Erythroblast (primary cell): ENCODE data around the gene NTS.
A peak's percentile ranks its signal among the peaks of the same experiment; 100 is the strongest.

ENCODE experiments used
- DNase-seq, 2 experiments: peaks; one replicate each; lab custom pipeline; 2025; lab: John Stamatoyannopoulos, UW
- GATA1 ChIP-seq: IDR thresholded peaks from 2 replicates; pipeline ENCODE4 v1.6.1; 2011; ENCODE audit warnings: low read depth, mild to moderate bottlenecking, control low read depth, low read length, moderate library complexity
- POLR2A ChIP-seq: IDR thresholded peaks from 2 replicates; pipeline ENCODE4 v1.6.1; 2011; ENCODE audit warnings: mild to moderate bottlenecking, low read length

Gene NTS, protein sequence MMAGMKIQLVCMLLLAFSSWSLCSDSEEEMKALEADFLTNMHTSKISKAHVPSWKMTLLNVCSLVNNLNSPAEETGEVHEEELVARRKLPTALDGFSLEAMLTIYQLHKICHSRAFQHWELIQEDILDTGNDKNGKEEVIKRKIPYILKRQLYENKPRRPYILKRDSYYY

DNA sequence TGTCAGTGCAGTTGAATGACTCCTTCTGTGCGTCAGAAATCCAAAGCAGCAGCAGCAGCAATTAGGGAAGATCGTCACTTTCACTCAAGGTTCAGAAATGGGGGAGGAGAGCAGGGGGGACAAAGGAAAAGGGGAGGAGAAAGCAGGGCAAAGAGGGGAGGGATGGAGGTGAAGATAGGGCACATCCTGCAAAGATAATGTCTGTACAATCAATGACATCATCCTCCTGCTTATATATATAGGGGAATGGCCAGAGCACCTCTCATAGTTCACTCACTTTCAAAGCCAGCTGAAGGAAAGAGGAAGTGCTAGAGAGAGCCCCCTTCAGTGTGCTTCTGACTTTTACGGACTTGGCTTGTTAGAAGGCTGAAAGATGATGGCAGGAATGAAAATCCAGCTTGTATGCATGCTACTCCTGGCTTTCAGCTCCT is at the start of gene NTS:
Gene NTS, plus strand, starts transcription at position 265 of the 431 bp plus-strand sequence. Its CDS starts 109 bp downstream, at position 374.
- peak in 1 of 2 experiments; percentile 1 for DNase-seq

DNA sequence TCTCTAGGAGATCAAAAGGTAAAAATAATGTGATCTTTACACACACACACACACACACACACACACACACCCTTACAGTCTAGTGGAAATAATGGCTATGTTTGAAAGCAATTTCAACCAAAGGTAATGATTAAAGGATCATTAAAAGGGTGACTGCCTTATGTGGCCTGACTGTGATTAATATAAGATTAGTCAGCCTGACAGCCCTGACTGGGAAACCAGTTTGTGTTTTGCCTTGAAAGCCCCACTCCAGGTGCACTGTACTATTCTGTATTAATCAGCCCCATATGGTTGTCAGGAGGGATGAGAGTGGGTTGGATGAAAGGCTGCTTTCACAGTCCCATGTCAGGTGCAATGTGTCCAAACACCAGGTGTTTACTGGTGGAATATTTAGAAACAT is 48.3 kb upstream of the NTS start:
- DNase-seq, result no peak
- no peak for TF ChIP-seq GATA1
- no peak for TF ChIP-seq POLR2A

More for the DNA sequence above, at the start of gene NTS:
- TF ChIP-seq GATA1 (no peak), POLR2A (no peak)

DNA sequence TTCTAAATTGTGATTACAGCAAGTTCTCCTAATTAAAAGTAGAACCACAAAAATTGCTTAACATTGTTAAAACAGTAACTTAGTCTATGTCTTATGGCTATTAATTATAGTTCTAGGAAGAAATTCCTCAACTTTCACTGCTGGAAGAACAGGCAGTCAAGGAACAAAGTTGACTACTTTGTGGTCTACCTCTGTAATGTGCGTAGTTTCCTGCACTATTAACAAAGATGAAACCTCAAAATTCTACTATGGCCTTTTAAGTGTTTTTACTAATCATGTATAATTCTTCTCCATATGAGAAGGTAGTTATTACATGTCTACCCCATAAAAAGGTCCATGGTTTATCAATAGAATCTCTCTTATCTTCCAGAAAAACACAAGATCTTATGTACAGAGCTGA is 45.5 kb upstream of the NTS start:
- TF ChIP-seq POLR2A (no peak), GATA1 (no peak)
- no peak for DNase-seq

DNA sequence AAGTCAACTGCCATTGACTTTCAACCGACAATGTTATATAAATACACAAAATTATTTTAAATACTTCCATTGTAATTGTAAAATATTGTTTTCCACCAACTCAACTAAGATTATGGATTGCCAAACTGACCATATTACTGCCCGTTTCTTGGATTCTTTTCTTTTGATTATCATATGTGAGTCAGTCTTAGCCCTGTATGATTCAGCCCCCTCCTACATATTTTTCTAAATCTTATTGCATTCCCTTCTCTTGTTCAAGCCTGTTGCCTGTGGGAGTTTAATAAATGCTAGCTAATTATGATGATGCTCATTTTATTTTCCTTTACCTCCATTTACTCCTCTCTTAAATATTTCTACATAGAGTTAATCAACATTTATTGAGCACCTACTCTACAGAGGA is 44.7 kb upstream of the NTS start:
- no peak for TF ChIP-seq GATA1
- DNase-seq, result no peak

DNA sequence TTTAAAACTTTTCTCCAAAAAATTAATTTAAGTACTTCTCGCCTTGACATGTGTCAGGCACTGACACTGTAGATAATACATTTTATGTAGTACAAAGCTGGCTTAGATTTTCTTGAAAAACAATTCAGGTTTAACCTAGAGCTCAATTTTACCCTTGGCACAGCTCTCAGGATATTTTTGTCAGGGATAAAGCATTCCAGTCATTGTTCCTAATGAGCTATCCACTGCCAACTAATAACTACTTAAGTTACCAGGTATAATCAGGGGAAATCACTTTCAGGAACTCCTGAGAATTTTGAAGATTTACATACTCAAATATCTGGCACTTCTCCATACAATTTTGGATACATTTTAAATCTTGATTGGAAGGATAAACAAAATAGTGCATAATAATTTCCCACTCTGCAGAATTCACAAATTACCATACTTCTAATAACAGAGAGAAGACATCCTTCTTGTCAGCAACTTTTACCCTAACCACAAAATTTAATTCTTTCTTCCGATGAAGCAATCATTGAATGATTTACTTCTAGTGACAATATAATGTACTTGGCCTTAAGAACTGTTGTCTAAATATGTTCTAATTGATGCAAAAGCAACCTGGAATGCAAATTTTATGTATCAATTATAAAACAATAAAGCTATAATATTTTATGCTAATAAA is 42.6 kb upstream of the NTS start:
- no peak for DNase-seq
- TF ChIP-seq GATA1 (no peak), POLR2A (no peak)

DNA sequence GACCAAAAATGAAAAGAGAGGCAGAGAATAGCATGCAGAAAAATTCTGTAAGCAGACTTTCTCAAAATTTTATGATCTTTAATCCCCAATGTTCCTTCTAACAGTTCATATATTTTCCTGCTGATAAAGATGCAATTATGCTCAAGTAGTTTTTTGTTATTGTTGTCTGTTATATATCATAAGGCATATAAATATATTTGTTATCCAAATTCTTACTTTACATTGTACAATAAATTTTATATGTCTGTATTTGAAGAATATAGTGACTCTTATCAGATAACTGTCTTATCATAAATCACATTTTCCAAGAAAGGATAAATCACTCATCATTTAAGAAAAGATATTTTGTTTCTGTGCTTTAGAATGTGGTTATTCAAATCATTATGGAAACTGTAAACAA is 40.5 kb upstream of the NTS start:
- DNase-seq, result no peak

DNA sequence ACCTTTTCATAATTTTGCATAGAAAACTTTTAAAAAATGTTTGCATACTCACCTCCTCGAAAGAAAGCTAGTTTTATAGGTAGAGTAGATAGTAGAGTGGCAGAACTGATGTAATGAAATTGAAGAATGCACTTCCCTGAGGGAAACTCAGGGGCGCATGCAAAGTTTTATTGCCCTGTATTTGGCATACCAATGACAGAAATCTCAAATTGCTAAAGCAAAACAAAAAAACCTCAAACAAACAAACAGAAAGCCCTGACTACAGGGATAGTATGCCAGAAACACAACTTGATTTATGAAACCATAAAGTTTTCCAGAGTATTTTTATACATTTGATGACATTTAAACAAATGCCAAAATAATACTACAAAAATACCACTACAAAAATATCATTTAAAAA is 39.7 kb upstream of the NTS start:
- TF ChIP-seq POLR2A, result no peak
- no peak for TF ChIP-seq GATA1
- DNase-seq, result no peak

More for the DNA sequence above, 40.5 kb upstream of the NTS start:
- TF ChIP-seq GATA1 (no peak), POLR2A (no peak)

DNA sequence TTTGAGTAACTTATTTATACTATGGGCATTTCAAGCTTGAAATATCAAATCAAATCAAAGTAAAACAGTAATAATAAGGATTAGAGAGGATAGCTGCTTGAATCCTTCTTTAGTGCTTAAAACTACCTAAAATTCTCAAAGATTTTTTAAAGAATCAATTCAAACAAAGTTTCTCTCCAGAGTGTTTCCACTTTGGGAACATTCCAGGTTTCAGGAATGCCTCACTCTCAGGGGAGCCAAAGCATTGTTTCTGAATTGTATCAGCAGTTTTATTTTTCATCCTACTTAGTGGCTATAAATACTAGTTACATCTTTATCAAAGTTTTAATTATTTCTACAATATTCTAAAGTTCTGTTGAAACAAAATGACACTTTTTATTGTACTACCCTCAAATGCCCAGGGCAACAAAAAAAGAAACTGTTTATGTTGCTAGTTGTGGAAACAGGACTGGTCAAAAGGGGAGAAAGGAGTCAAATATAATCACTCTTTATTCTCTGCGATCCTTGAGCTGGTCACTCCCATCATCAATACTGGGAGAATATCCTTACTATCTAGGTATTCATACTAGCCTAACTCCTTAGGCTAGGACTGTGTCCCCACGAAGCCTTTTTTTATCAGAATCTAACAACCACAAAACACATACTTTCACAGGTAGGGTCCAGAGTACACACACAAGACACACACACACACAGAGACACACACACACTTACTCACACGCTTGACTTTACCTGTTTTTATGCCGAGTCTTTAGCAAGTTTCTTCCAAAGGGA is 38.5 kb upstream of the NTS start:
- DNase-seq, result no peak
- no peak for TF ChIP-seq GATA1
- no peak for TF ChIP-seq POLR2A

DNA sequence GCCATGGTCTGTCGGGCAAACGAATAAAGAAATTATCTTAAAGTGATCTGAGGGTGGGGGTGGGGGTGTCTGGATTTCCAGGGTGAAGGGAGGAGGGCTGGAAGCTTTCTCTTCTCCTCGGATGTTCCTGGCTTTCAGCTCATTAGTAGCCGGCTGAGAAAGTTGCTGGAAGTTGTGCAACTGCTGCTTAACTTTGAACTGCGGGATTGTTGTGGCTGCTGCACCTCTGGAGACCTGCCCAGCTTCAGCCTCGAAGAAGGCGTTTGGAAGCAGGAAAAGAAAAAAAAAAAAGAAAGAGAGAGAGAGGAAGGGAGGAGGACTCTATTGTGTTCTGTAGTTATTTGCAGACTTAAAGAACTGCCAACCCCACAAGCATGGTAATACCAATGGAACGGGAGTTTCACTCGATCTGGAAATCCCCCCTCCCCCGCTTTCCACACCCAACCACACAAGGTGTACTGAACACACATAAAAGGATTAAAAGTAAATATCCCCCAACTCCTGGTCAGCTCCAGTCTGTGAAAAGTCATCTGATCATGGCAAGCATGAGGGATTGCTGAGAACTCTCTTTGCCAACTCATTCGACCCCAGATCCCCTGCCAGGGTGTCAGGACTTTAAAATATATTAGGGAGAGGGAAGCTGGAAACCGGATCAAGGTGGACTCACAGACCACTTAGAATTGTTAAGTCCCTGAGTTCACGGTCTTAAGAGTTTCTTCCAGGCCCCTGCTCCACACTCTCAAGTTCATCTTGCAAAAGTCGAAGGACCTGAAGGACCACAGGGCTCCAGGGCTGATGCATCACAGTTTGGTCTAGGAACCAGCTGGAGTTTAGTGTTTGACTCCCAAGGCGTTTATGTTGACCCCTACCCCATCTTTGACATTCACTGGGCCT is 37.7 kb upstream of the NTS start, which contains the start of gene RASSF9:
Gene RASSF9, minus strand, starts transcription at position 213 of the 894 bp plus-strand sequence. Its CDS starts 208 bp downstream, at position 5.
- no peak for DNase-seq
- no peak for TF ChIP-seq POLR2A
- TF ChIP-seq GATA1, result no peak

DNA sequence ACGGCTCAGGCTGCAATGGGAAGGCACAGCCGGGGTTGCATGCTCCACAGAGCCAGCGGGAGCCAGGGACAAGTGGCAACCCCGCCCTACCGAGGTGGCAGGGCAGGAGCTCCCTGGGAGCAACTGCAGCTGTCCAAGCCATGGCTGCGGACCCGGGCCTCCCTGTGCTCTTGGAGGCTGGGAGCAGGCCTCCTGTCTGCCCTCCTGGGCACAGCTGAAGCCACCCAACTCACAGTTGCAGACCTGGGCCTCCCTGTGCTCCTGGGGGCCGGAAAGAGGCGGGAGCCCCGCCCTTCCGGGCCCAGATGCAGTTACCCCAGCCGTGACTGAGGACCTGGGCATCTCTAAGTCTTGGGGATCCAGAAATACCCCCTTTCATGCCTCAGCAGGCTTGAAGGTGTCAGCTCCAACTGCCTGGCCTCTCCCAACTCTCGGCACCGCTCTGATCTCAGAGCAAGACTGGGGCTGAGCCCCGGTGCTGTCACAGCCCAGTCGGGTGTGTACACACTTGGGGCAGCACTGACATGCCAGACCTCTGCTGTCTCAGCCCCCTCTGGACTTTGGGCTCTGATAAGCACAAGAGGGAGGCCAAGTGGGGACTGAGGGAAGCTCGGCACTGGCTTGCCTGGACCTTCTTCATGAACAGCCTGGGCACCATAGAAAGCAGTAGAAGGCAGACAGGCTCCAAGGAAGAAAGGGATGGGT is 30.3 kb upstream of the NTS start:
- no peak for TF ChIP-seq GATA1
- no peak for TF ChIP-seq POLR2A
- no peak for DNase-seq

DNA sequence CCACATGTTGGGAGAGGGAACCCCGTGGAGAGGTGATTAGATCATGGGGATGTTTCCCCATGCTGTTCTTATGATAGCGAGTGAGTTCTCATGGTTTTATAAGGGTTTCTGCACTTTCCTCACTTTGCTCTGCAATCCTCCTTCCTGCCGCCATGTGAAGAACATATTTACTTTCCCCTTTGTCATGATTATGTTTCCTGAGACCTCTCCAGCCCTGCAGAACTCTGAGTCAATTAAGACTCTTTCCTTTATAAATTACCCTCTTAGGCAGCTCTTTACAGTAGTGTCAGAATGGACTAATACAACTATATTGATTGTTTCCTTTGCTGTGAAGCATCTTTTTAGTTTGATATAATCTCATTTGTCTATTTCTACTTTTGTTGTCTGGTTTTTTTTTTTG is 24.8 kb upstream of the NTS start:
- DNase-seq, result no peak
- TF ChIP-seq GATA1 (no peak), POLR2A (no peak)

DNA sequence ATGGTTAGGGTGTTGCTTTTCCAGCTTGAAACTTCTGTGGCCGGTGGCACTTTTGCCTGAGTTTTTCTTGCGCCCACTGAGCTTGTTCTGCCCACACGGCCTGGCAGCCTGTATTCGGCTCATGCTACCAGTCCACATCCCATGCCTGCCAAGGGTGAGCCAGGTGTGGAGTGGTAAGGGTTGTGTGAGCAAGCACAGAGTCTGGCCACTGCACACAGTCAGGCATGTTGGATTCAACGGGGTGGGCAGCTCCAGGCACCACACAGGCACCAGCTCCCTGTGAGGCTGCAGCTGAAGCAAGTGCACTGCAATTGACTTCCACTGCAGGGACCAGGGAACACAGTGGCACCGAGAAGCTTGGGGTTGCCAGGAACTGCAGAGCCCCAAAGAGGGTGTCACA is 18.8 kb upstream of the NTS start:
- DNase-seq, result no peak
- no peak for TF ChIP-seq POLR2A

DNA sequence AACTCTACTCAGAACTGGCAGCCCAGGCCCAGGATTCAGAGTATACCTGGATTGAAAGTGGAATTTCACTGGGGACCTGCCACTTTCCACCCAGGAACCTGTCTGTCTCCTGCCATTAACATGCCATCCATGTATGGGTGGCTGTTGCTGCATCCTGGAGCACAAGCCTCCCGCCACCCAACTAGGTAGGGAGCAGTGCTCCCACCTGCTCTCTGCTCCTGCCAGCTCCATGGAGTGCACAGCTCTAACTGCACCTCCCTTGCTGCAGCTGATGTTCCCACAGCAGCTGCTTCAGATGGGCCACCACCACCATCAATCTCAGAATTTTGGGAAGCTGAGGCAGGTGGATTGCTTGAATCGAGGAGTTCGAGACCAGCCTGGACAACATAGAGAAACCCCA is 17.1 kb upstream of the NTS start:
- TF ChIP-seq GATA1 (no peak), POLR2A (no peak)
- no peak for DNase-seq
